GM19328 (cell line): Measurements from ENCODE around the gene UGT1A9.

ENCODE experiments used
- ATAC-seq: cut with Tn5 transposase; IDR thresholded peaks from one replicate; pipeline ENCODE4 v1.9.1; 2021; ENCODE audit warnings: mild to moderate bottlenecking, moderate library complexity; ENCODE audit not compliant: unreplicated experiment

The UGT1A9 gene

GRCh38 chr2:233756429-233757081 lies 84.9 kb downstream of the UGT1A9 start:
- ATAC-seq: no peak

GRCh38 chr2:233758141-233758540 lies 86.4 kb downstream of the UGT1A9 start:
- no peak for ATAC-seq

GRCh38 chr2:233758849-233759248 lies 87.2 kb downstream of the UGT1A9 start:
- no peak for ATAC-seq

- no peak for ATAC-seq
These were observed 88.3 kb downstream of the UGT1A9 start, which contains the start of gene UGT1A1 for GRCh38 chr2:233760043-233760442. TSS of gene UGT1A1 (plus strand) at chr2:233760270. CDS start at chr2:233760288, 18 bp downstream.

GRCh38 chr2:233761040-233761769 lies 89.5 kb downstream of the UGT1A9 start:
- ATAC-seq: no peak

DNA sequence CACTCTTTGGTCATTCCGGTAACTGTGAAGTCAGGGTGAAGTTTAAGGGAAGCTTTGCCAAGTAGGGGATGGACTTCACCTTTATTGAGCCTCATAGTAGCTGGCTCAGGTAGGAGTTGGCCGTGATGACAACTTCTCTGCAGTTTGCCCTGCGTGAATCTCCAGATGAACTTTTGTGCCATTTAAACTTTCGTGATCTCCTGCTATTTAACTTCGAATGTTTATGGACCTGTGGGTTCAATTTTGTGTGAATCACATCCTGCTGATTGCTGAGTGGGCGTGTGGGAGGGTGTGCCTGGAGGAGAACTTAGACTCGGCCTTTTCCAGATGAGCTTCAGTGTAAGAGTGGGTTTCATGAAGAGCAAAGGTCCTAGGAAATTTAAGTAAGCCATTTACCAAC lies 92.6 kb downstream of the UGT1A9 start:
- ATAC-seq: no peak

GRCh38 chr2:233764761-233765160 lies 93.1 kb downstream of the UGT1A9 start:
- no peak for ATAC-seq

- no peak for ATAC-seq
These were observed 94.7 kb downstream of the UGT1A9 start for GRCh38 chr2:233766416-233766815.

DNA sequence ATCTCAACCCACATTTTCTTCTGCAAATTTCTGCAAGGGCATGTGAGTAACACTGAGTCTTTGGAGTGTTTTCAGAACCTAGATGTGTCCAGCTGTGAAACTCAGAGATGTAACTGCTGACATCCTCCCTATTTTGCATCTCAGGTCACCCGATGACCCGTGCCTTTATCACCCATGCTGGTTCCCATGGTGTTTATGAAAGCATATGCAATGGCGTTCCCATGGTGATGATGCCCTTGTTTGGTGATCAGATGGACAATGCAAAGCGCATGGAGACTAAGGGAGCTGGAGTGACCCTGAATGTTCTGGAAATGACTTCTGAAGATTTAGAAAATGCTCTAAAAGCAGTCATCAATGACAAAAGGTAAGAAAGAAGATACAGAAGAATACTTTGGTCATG lies 96.4 kb downstream of the UGT1A9 start:
- no peak for ATAC-seq

- ATAC-seq: no peak
These were observed 97.6 kb downstream of the UGT1A9 start for GRCh38 chr2:233769260-233769659.

GRCh38 chr2:233772153-233772552 lies 100.5 kb downstream of the UGT1A9 start:
- ATAC-seq: no peak

- ATAC-seq: no peak
These were observed 100.9 kb downstream of the UGT1A9 start for GRCh38 chr2:233772583-233772982.

DNA sequence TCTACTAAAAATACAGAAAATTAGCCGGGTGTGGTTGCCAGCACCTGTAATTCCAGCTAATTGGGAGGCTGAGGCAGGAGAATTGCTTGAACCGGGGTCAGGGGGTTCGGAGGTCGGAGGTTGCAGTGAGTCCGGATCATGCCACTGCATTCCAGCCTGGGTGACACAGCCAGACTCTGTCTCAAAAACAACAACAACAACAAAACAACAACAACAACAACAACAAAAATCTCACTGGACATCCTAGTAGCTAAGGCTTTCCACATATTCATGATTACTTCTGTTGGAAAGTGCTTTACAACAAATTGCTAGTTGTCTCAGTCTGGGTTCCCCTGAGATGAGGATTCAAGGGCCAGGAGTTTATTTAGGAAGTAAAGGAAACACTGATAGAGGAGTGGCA lies 102.2 kb downstream of the UGT1A9 start:
- no peak for ATAC-seq

DNA sequence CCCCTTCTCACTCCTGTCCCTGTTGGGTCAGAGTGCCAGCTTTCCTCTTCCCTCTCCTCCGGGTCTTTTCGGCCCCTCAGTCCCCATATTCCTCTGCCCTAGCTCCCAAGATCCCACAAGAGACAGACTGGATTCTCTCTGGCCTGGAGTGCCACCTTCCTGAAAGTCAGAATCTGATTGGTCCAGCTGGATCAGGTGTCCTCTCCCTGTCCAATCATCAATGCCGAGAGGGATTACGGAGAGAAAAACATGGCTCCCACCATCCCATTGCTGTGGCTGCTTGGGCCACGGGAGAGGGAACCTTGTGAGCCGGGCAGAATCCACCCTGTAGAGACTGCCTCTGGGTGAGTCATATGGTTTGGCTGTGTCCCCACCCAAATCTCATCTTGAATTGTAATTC lies 103.7 kb downstream of the UGT1A9 start:
- no peak for ATAC-seq

- ATAC-seq: no peak
These were observed 106.3 kb downstream of the UGT1A9 start, which contains the start of gene MROH2A for GRCh38 chr2:233778030-233778429. TSS of gene MROH2A (plus strand) at chr2:233778330. CDS start at chr2:233779359, 1,029 bp downstream.

- ATAC-seq: no peak
These were observed 108.0 kb downstream of the UGT1A9 start for GRCh38 chr2:233779722-233780121.

DNA sequence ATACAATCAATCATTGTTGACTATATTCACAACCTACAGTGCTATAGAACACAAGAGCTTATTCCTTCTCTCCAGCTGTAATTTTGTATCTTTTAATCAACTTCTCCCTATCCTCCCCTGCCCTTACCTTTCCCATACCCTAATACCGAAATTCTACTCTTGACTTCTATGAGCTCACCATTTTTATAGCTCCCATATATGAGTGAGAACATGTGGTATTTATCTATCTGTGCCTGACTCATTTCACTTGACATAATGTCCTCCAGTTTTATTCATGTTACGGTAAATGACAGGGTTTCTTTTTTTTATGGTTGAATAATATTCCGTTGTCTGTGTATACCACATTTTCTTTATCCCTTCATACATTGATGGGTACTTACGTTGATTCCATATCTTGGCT lies 109.1 kb downstream of the UGT1A9 start:
- no peak for ATAC-seq

DNA sequence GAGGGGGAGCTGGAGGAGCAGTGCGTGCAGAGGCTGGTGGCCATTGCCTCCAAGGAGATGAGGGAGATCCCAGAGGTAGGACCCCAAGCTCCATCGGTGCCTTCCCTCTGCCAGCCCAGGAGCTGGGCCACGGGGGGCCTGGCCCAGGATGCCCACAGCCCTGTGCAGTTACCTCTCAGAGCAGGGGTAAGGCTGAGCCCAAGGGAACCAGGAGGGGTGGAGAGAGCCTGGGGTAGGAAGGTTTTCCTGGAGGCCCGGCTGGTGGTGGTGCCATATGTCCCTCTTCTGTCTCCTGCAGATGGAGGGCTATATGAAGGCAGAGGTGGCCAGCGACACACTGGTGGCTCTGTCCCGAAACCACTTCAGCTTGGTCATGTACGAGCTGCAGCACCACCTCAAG lies 117.9 kb downstream of the UGT1A9 start:
- ATAC-seq: no peak

- ATAC-seq: no peak
These were observed 119.6 kb downstream of the UGT1A9 start for GRCh38 chr2:233791151-233791882.

DNA sequence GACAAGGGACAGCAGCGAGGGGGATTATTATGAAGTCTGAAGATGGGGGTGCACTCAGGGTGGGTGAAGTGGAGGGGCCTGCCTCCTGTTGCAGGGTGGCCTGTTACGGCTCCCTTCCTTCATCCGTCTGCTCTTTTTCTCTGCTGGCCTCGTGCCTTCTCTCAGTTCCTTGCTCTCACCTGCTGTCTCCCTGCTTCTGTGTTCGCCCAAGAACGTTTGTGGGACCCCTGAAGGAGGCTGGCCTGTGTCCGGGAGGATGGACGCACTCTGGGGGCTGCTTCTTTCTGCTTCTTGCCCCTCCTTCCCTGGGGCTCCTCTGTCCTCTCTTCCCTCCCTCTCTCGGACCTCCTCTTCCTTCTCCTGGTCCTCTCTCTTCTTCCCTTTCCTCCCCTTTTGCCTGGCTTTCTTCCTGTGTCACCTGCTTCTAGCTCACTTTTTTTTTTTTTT lies 120.2 kb downstream of the UGT1A9 start:
- no peak for ATAC-seq

DNA sequence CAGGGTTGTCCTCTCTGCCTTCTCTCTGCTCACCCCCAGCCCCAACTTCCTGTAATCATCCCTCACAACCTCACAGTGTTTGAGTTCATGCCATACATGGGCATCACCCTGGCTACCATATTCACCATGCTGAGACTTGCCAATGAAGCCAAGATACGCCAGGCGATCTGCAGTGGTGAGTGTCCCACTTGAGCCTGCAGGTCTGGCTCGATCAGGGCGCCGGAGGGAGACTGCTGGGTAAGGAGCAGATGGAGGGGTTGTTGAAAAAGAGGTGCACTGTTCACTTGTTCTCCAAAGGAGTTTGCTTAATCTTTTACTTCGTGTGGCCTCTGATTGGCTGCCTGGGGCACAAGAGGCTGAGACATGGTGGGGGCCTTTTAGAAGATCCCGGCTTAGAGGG lies 121.0 kb downstream of the UGT1A9 start:
- no peak for ATAC-seq
